CD4-positive, alpha-beta memory T cell (primary cell): ENCODE measurements around the gene ZNF236. TPM values are rescaled to one million over a fixed set of nuclear protein-coding genes. Genes with fewer than 3 reads are reported as not detected.

Experiments
- CTCF ChIA-PET: fragments of 350-600 bp; sonication (Branson Sonifier 250); formaldehyde crosslinking; loops from one replicate; lab custom pipeline; 2021; ENCODE audit warnings: inconsistent platforms; ENCODE audit not compliant: partially characterized antibody; lab: Charles Lee
- POLR2A ChIA-PET: fragments of 350-600 bp; sonication (Branson Sonifier 250); formaldehyde crosslinking; loops from one replicate; lab custom pipeline; 2021; ENCODE audit not compliant: partially characterized antibody; lab: Charles Lee
- DNase-seq, 5 donors: peaks; one replicate each; pipeline versions ENCODE4 v3.0.0 to v3.0.0-alpha.2; 2020 to 2022; ENCODE audit warnings: mixed read lengths in 1 of 5
- H3K27ac ChIP-seq: one replicate; pipeline ENCODE4 v1.7.0; 2013; ENCODE audit warnings: low read depth, low read length
- H3K27me3 ChIP-seq: 2 replicates; pipeline ENCODE4 v1.7.0; 2013; ENCODE audit warnings: mild to moderate bottlenecking, low read length, moderate library complexity; ENCODE audit not compliant: insufficient read depth
- H3K36me3 ChIP-seq: 2 replicates; pipeline ENCODE4 v1.7.0; 2013; ENCODE audit warnings: mild to moderate bottlenecking, low read length, moderate library complexity; ENCODE audit not compliant: insufficient read depth
- H3K4me1 ChIP-seq: 2 replicates; pipeline ENCODE4 v1.7.0; 2013; ENCODE audit warnings: mild to moderate bottlenecking, low read length, moderate library complexity; ENCODE audit not compliant: insufficient read depth
- H3K4me3 ChIP-seq, 2 donors: one replicate each; pipeline ENCODE4 v1.7.0; 2013; ENCODE audit warnings: low read length in 2 of 2, mild to moderate bottlenecking in 1 of 2
- H3K9me3 ChIP-seq, 2 donors: one replicate each; pipeline ENCODE4 v1.7.0; 2013; ENCODE audit warnings: low read length in 2 of 2, control low read depth in 1 of 2; ENCODE audit not compliant: control insufficient read depth in 1 of 2
- H3K27ac Mint-ChIP-seq, 7 donors: one replicate each; pipeline ENCODE4 v1.8.0; 2020 to 2021; ENCODE audit warnings: mixed read lengths in 7 of 7, mild to moderate bottlenecking in 6 of 7, inconsistent platforms in 3 of 7, moderate library complexity in 3 of 7
- H3K27me3 Mint-ChIP-seq, 2 donors: one replicate each; pipeline ENCODE4 v1.8.0; 2020 to 2021; ENCODE audit warnings: mixed read lengths in 2 of 2
- H3K36me3 Mint-ChIP-seq, 2 donors: one replicate each; pipeline ENCODE4 v1.8.0; 2020 to 2021; ENCODE audit warnings: mixed read lengths in 2 of 2, inconsistent platforms in 1 of 2, mild to moderate bottlenecking in 1 of 2
- H3K4me1 Mint-ChIP-seq, 4 donors: one replicate each; pipeline ENCODE4 v1.8.0; 2020 to 2021; ENCODE audit warnings: mixed read lengths in 4 of 4, mild to moderate bottlenecking in 1 of 4
- H3K4me3 Mint-ChIP-seq, 8 donors: one replicate each; pipeline ENCODE4 v1.8.0; 2020 to 2021; ENCODE audit warnings: mixed read lengths in 8 of 8, mild to moderate bottlenecking in 7 of 8, moderate library complexity in 6 of 8, inconsistent platforms in 3 of 8
- H3K9me3 Mint-ChIP-seq, 8 donors: one replicate each; pipeline ENCODE4 v1.8.0; 2020 to 2021; ENCODE audit warnings: mixed read lengths in 8 of 8, mild to moderate bottlenecking in 5 of 8, inconsistent platforms in 3 of 8, moderate library complexity in 1 of 8
- intact Hi-C: fragments of 100-400 bp; cut with micrococcal nuclease; formaldehyde crosslinking; loops from one replicate; pipeline ENCODE4 v1.15.1; 2023
- polyA plus RNA-seq, 2 donors: library from polyadenylated mRNA; unstranded; fragments of 300-500 nt; fragmentation: Illumina TruSeq; gene quantifications; one replicate each; pipeline ENCODE4 v1.2.3, GENCODE V29; 2021
- total RNA-seq, 2 experiments: library from RNA; stranded (reverse); gene quantifications; one replicate each; pipeline ENCODE4 v1.2.3, GENCODE V29; 2021

The ZNF236 gene
- total and polyA plus RNA-seq, 4 experiments from 2014 or later, result 2.0 to 29.1 (median 18.8) TPM

- CTCF ChIA-PET, result no interaction called here
- Mint-ChIP-seq H3K36me3 (peaks cover 55 to 70% of the 10 kb centered on the region in 2 donors), H3K27me3 (no peaks in the 10 kb centered on the region), H3K4me3 (peak overlapping the region in 1 of 8 donors; percentile 19), H3K27ac (peak overlapping the region in 5 of 7 donors; percentile 37 to 73 (median 53)), H3K9me3 (no peaks in the 10 kb centered on the region), H3K4me1 (peaks cover 27 to 44% (median 37%) of the 10 kb centered on the region in 4 donors)
- Histone ChIP-seq H3K27ac (no peak overlapping the region), H3K4me3 (no peak overlapping the region), H3K36me3 (peaks cover 14% of the 10 kb centered on the region), H3K27me3 (no peaks in the 10 kb centered on the region), H3K4me1 (peaks cover 23% of the 10 kb centered on the region), H3K9me3 (no peaks in the 10 kb centered on the region)
- DNase-seq, result no peak
- POLR2A ChIA-PET, result no interaction called here
- intact Hi-C loops, result no loop called here
Measured at GRCh38 chr18:76951456-76952247, 129.3 kb downstream of the ZNF236 start.

GRCh38 chr18:76952747-76953146 is 130.4 kb downstream of the ZNF236 start:
- no peak overlapping the region for H3K4me3 Mint-ChIP-seq
- Histone ChIP-seq H3K27me3 (no peaks in the 10 kb centered on the region), H3K9me3 (no peaks in the 10 kb centered on the region), H3K4me1 (peaks cover 17% of the 10 kb centered on the region), H3K36me3 (peaks cover 17% of the 10 kb centered on the region), H3K4me3 (no peak overlapping the region), H3K27ac (no peak overlapping the region)
- CTCF ChIA-PET, result interaction anchor here (1.1 to 1.2 kb wide), 2 partner anchors 9 to 30 kb away, joined by 4 read pairs; no protein-coding TSS in a partner anchor
- no peaks in the 10 kb centered on the region for H3K27me3 Mint-ChIP-seq
- H3K4me1 Mint-ChIP-seq, result peaks cover 21 to 40% (median 30%) of the 10 kb centered on the region in 4 donors
- POLR2A ChIA-PET, result no interaction called here
- intact Hi-C loops, result no loop called here
- peaks cover 50 to 71% of the 10 kb centered on the region in 2 donors for H3K36me3 Mint-ChIP-seq
- H3K27ac Mint-ChIP-seq, result peak overlapping the region in 2 of 7 donors; percentile 48 to 50
- no peak for DNase-seq
- H3K9me3 Mint-ChIP-seq, result no peaks in the 10 kb centered on the region

- peaks cover 20% of the 10 kb centered on the region for H3K36me3 ChIP-seq
- no peaks in the 10 kb centered on the region for H3K27me3 ChIP-seq
- Mint-ChIP-seq H3K27ac (peak overlapping the region in 2 of 7 donors; percentile 50 to 55), H3K27me3 (no peaks in the 10 kb centered on the region), H3K36me3 (peaks cover 47 to 73% of the 10 kb centered on the region in 2 donors), H3K4me3 (no peak overlapping the region), H3K4me1 (peaks cover 17 to 36% (median 27%) of the 10 kb centered on the region in 4 donors), H3K9me3 (no peaks in the 10 kb centered on the region)
- H3K4me3 ChIP-seq, result no peak overlapping the region
- peaks cover 13% of the 10 kb centered on the region for H3K4me1 ChIP-seq
- CTCF ChIA-PET, result interaction anchor here (1.1 to 1.2 kb wide), 2 partner anchors 9 to 30 kb away, joined by 4 read pairs; no protein-coding TSS in a partner anchor
- no peak for DNase-seq
- no peak overlapping the region for H3K27ac ChIP-seq
- POLR2A ChIA-PET, result no interaction called here
- intact Hi-C loops, result no loop called here
- H3K9me3 ChIP-seq, result no peaks in the 10 kb centered on the region
Measured at GRCh38 chr18:76953156-76953555, 130.8 kb downstream of the ZNF236 start.

- H3K4me1 Mint-ChIP-seq, result peaks cover 12 to 31% (median 23%) of the 10 kb centered on the region in 4 donors
- Histone ChIP-seq H3K36me3 (peaks cover 25% of the 10 kb centered on the region), H3K27me3 (no peaks in the 10 kb centered on the region), H3K27ac (no peak overlapping the region), H3K4me3 (no peak overlapping the region), H3K9me3 (no peaks in the 10 kb centered on the region), H3K4me1 (peaks cover 7% of the 10 kb centered on the region)
- intact Hi-C loops, result no loop called here
- no peaks in the 10 kb centered on the region for H3K9me3 Mint-ChIP-seq
- H3K27ac Mint-ChIP-seq, result peak overlapping the region in 1 of 7 donors; percentile 55
- H3K36me3 Mint-ChIP-seq, result peaks cover 44 to 69% of the 10 kb centered on the region in 2 donors
- ChIA-PET POLR2A (no interaction called here), CTCF (interaction anchor here (1.2 kb wide), 1 partner anchor 29 kb away, joined by 4 read pairs; no protein-coding TSS in a partner anchor)
- no peak for DNase-seq
- H3K4me3 Mint-ChIP-seq, result no peak overlapping the region
- H3K27me3 Mint-ChIP-seq, result no peaks in the 10 kb centered on the region
Measured at GRCh38 chr18:76953583-76954233, 131.4 kb downstream of the ZNF236 start.

- CTCF ChIA-PET, result interaction anchor here (1.2 kb wide), 1 partner anchor 10 kb away, joined by 3 read pairs; no protein-coding TSS in a partner anchor
- Mint-ChIP-seq H3K4me3 (no peak overlapping the region), H3K27ac (no peak overlapping the region), H3K27me3 (no peaks in the 10 kb centered on the region), H3K36me3 (peaks cover 51 to 74% of the 10 kb centered on the region in 2 donors), H3K9me3 (no peaks in the 10 kb centered on the region), H3K4me1 (peaks cover 9 to 15% (median 12%) of the 10 kb centered on the region in 4 donors)
- DNase-seq, result no peak
- H3K9me3 ChIP-seq, result no peaks in the 10 kb centered on the region
- no peaks in the 10 kb centered on the region for H3K27me3 ChIP-seq
- H3K27ac ChIP-seq, result no peak overlapping the region
- POLR2A ChIA-PET, result no interaction called here
- H3K4me1 ChIP-seq, result peaks cover 5% of the 10 kb centered on the region
- H3K36me3 ChIP-seq, result peaks cover 40% of the 10 kb centered on the region
- H3K4me3 ChIP-seq, result no peak overlapping the region
- intact Hi-C loops, result no loop called here
Measured at GRCh38 chr18:76955524-76956170, 133.3 kb downstream of the ZNF236 start.

- no peaks in the 10 kb centered on the region for H3K4me1 ChIP-seq
- H3K27ac ChIP-seq, result no peak overlapping the region
- H3K9me3 ChIP-seq, result no peaks in the 10 kb centered on the region
- DNase-seq, result no peak
- CTCF ChIA-PET, result no interaction called here
- H3K4me3 ChIP-seq, result no peak overlapping the region
- H3K27ac Mint-ChIP-seq, result peak overlapping the region in 2 of 7 donors; percentile 36 to 84
- POLR2A ChIA-PET, result no interaction called here
- intact Hi-C loops, result no loop called here
- no peaks in the 10 kb centered on the region for H3K27me3 ChIP-seq
- H3K4me3 Mint-ChIP-seq, result peak overlapping the region in 1 of 8 donors; percentile 29
- peaks cover 40% of the 10 kb centered on the region for H3K36me3 ChIP-seq
- H3K9me3 Mint-ChIP-seq, result no peaks in the 10 kb centered on the region
- peaks cover 54 to 75% of the 10 kb centered on the region in 2 donors for H3K36me3 Mint-ChIP-seq
- H3K27me3 Mint-ChIP-seq, result no peaks in the 10 kb centered on the region
- peaks cover 2 to 9% (median 5%) of the 10 kb centered on the region in 4 donors for H3K4me1 Mint-ChIP-seq
Measured at GRCh38 chr18:76956648-76957047, 134.3 kb downstream of the ZNF236 start.
